Endothelial cell of umbilical vein (primary cell): ENCODE measurements around the gene RPS21. TPM values are rescaled to one million over a fixed set of nuclear protein-coding genes. Genes with fewer than 3 reads are reported as not detected.

Experiments
- BruUV-seq: library from RNA; stranded (reverse); fragments of 400-500 nt; replicated peaks from 2 replicates; lab custom pipeline; 2021; lab: Mats Ljungman, UMichigan
- CTCF ChIA-PET: fragments of 300-600, 350-600 bp; sonication (Branson Sonifier 250); formaldehyde crosslinking; loops from one replicate; lab custom pipeline; 2021; ENCODE audit warnings: antibody characterized with exemption, inconsistent platforms; lab: Charles Lee
- POLR2A ChIA-PET: fragments of 300-600, 350-600 bp; sonication (Branson Sonifier 250); formaldehyde crosslinking; loops from one replicate; lab custom pipeline; 2021; ENCODE audit warnings: antibody characterized with exemption, inconsistent platforms; lab: Charles Lee
- DNase-seq: peaks from one replicate; pipeline ENCODE4 v3.0.0-alpha.2; 2011; ENCODE audit warnings: low read depth, low spot score
- FAIRE-seq: peaks from 2 replicates; lab custom pipeline; 2011; peaks lifted over from hg19 to GRCh38; lab: Jason Lieb, UNC
- H2AFZ ChIP-seq: 2 replicates; pipeline ENCODE4 v1.6.0; 2012; ENCODE audit warnings: low read depth, low read length, control low read depth, inconsistent platforms
- H3K27ac ChIP-seq: 2 replicates; pipeline ENCODE4 v1.5.1; 2011; ENCODE audit warnings: low read depth, mild to moderate bottlenecking, control low read depth, low read length, moderate library complexity; ENCODE audit not compliant: insufficient read depth
- H3K27me3 ChIP-seq, 2 experiments: 2 replicates each; pipeline versions ENCODE4 v1.6.0 to v1.6.1; 2011; ENCODE audit warnings: low read length in 2 of 2, mixed read lengths in 1 of 2; ENCODE audit not compliant: control insufficient read depth in 2 of 2, insufficient read depth in 2 of 2
- H3K36me3 ChIP-seq, 2 experiments: 2 replicates in 1 of 2; 3 replicates in 1 of 2; pipeline ENCODE4 v1.5.1; 2011; ENCODE audit warnings: low read length in 2 of 2, mild to moderate bottlenecking in 1 of 2, moderate library complexity in 1 of 2; ENCODE audit not compliant: control insufficient read depth in 2 of 2, insufficient read depth in 2 of 2; ENCODE audit errors: extremely low read depth in 1 of 2
- H3K4me1 ChIP-seq: 3 replicates; pipeline ENCODE4 v1.5.1; 2011; ENCODE audit warnings: mild to moderate bottlenecking, low read length; ENCODE audit not compliant: control insufficient read depth, insufficient read depth; ENCODE audit errors: extremely low read depth
- H3K4me2 ChIP-seq: 2 replicates; pipeline ENCODE4 v1.6.1; 2011; ENCODE audit warnings: low read length, control low read depth, mixed read lengths; ENCODE audit not compliant: insufficient read depth
- H3K4me3 ChIP-seq, 3 experiments: fragments of 200-600 bp in 1 of 3; sonication (generic), shearing (Covaris generic) in 1 of 3; replicated peaks in 1 of 3; 2 replicates each; pipeline ENCODE4 v1.5.1; 2011 to 2016; ENCODE audit warnings: control low read depth in 3 of 3, low read length in 3 of 3, mild to moderate bottlenecking in 2 of 3, inconsistent platforms in 1 of 3, low read depth in 1 of 3, moderate library complexity in 1 of 3; ENCODE audit not compliant: insufficient read depth in 1 of 3
- H3K79me2 ChIP-seq: 2 replicates; pipeline ENCODE4 v1.6.0; 2012; ENCODE audit warnings: low read length, inconsistent platforms; ENCODE audit not compliant: control insufficient read depth, insufficient read depth
- H3K9ac ChIP-seq: replicated peaks from 2 replicates; pipeline ENCODE3; 2011; ENCODE audit warnings: low read length, control low read depth; ENCODE audit not compliant: insufficient read depth; ENCODE audit errors: extremely low read depth
- H3K9me1 ChIP-seq: replicated peaks from 3 replicates; pipeline ENCODE4 v1.6.0; 2011; ENCODE audit warnings: mild to moderate bottlenecking, low read length; ENCODE audit not compliant: control insufficient read depth, insufficient read depth; ENCODE audit errors: extremely low read depth
- H3K9me3 ChIP-seq: replicated peaks from 2 replicates; pipeline ENCODE4 v1.5.1; 2012; ENCODE audit warnings: low read length, inconsistent platforms; ENCODE audit not compliant: control insufficient read depth, insufficient read depth
- H4K20me1 ChIP-seq: replicated peaks from 2 replicates; pipeline ENCODE3; 2011; ENCODE audit warnings: mild to moderate bottlenecking, low read length; ENCODE audit not compliant: control insufficient read depth, insufficient read depth; ENCODE audit errors: extremely low read depth
- CTCF ChIP-seq, 2 donors: IDR thresholded peaks; 1 replicate in 1 of 2; 2 replicates in 1 of 2; pipeline ENCODE4 v1.5.1; 2011; ENCODE audit warnings: low read length in 2 of 2, mild to moderate bottlenecking in 2 of 2, moderate library complexity in 2 of 2, control low read depth in 1 of 2, inconsistent platforms in 1 of 2, low read depth in 1 of 2; ENCODE audit not compliant: insufficient read depth in 1 of 2; ENCODE audit errors: extremely low read depth in 1 of 2
- EZH2 ChIP-seq: IDR thresholded peaks from 2 replicates; pipeline ENCODE4 v1.6.1; 2012; ENCODE audit warnings: borderline replicate concordance, low read depth, mild to moderate bottlenecking, moderate library complexity, low read length, inconsistent platforms; ENCODE audit not compliant: severe bottlenecking
- FOS ChIP-seq: IDR thresholded peaks from 2 replicates; pipeline ENCODE4 v1.6.1; 2011; ENCODE audit warnings: mild to moderate bottlenecking, low read length, moderate library complexity, borderline replicate concordance; ENCODE audit not compliant: insufficient read depth
- GATA2 ChIP-seq: IDR thresholded peaks from 2 replicates; pipeline ENCODE4 v1.7.0; 2011; ENCODE audit warnings: low read depth, mild to moderate bottlenecking, moderate library complexity, mixed read lengths, low read length; ENCODE audit not compliant: insufficient read length, insufficient read depth
- JUN ChIP-seq: IDR thresholded peaks from 2 replicates; pipeline ENCODE4 v1.6.1; 2011; ENCODE audit warnings: borderline replicate concordance, low read depth; ENCODE audit not compliant: insufficient read length, insufficient read depth
- MAX ChIP-seq: IDR thresholded peaks from 2 replicates; pipeline ENCODE4 v1.6.1; 2011; ENCODE audit not compliant: insufficient read depth, insufficient read length
- MYC ChIP-seq: IDR thresholded peaks from one replicate; pipeline ENCODE4 v1.6.1; 2011; ENCODE audit warnings: mild to moderate bottlenecking, low read depth, low read length
- POLR2A ChIP-seq: IDR thresholded peaks from 2 replicates; pipeline ENCODE4 v1.6.1; 2012; ENCODE audit warnings: low read depth, mild to moderate bottlenecking, control low read depth, low read length
- POLR2AphosphoS5 ChIP-seq: IDR thresholded peaks from 2 replicates; pipeline ENCODE4 v1.6.1; 2012; ENCODE audit warnings: low read depth, mild to moderate bottlenecking, control low read depth, low read length, moderate library complexity; ENCODE audit not compliant: insufficient read depth
- dilution Hi-C: fragments of 300-500 bp; cut with MboI; formaldehyde crosslinking; loops from one replicate; pipeline ENCODE4 v1.15.0; 2019; ENCODE audit warnings: low sequenced_read_pairs; ENCODE audit not compliant: extremely low pct_ligation_motif_present
- intact Hi-C: fragments of 100-400 bp; cut with micrococcal nuclease; formaldehyde crosslinking; loops from one replicate; pipeline ENCODE4 v1.10.0; 2022
- polyA plus RNA-seq, 4 experiments: library from polyadenylated mRNA; depleted of rRNA in 3 of 4; stranded (reverse) in 3 of 4; unstranded in 1 of 4; fragments of >200 nt; gene quantifications; 2 replicates each; pipeline versions ENCODE4 v1.2.1 to v1.2.3, GENCODE V29; 2011 to 2012; ENCODE audit warnings: missing spikeins in 1 of 4
- total RNA-seq: library from RNA; stranded (reverse); gene quantifications from 2 replicates; pipeline ENCODE4 v1.2.3, GENCODE V29; 2021

RPS21 gene
- total and polyA plus RNA-seq, 2 donors (not counting 3 experiments of a cell fraction or from before 2014, with no cell fraction given), result 1,644 to 7,710 TPM

- intact Hi-C loops, result no loop called here
- Histone ChIP-seq H3K9ac (no peak overlapping the region), H3K4me1 (peaks cover 15% of the 10 kb centered on the region), H3K27ac (no peak overlapping the region), H3K4me2 (no peak overlapping the region), H3K9me3 (no peaks in the 10 kb centered on the region), H3K36me3 (no peaks in the 10 kb centered on the region), H3K9me1 (no peaks in the 10 kb centered on the region), H3K79me2 (no peaks in the 10 kb centered on the region), H4K20me1 (no peaks in the 10 kb centered on the region), H3K27me3 (no peaks in the 10 kb centered on the region), H3K4me3 (no peak overlapping the region), H2AFZ (no peak overlapping the region)
- FAIRE-seq, result no peak
- BruUV-seq, result no TSS peak
- CTCF ChIA-PET, result interaction anchor here (9.9 kb wide), 1 partner anchor 12 kb away, joined by 179 read pairs; the partner anchor contains the start of gene LAMA5
- POLR2A ChIA-PET, result no interaction called here
- TF ChIP-seq EZH2 (no peak), FOS (no peak), CTCF (IDR thresholded peaks at IDR 0.05; ENCODE audit: extremely low read depth in 1 of 2, insufficient read depth in 1 of 2, low read depth in 1 of 2, low read length in 2 of 2) (no peak), GATA2 (no peak), JUN (no peak), MAX (no peak), POLR2AphosphoS5 (no peak), MYC (no peak), POLR2A (no peak)
- dilution Hi-C loops, result no loop called here
- DNase-seq, result no peak
Observed at GRCh38 chr20:62378215-62378614, 8.7 kb upstream of the RPS21 start.
